HG02938 (cell line): Measurements from ENCODE around the gene SGSH.
"Not testable (repeated sequence)": the region's sequence is repeated elsewhere in the genome, so short reads cannot be mapped to it uniquely, and the experiment has no call there.

Source experiments
- ATAC-seq: cut with Tn5 transposase; IDR thresholded peaks from one replicate; pipeline ENCODE4 v1.9.1; 2021; ENCODE audit warnings: mild to moderate bottlenecking, moderate library complexity; ENCODE audit not compliant: unreplicated experiment

SGSH gene

GRCh38 chr17:80253631-80254395, 33.7 kb upstream of the SGSH start:
- no peak for ATAC-seq

- no peak for ATAC-seq
Observed at GRCh38 chr17:80252871-80253270, 32.7 kb upstream of the SGSH start.

- ATAC-seq: no peak
Observed at GRCh38 chr17:80251966-80252365, 31.8 kb upstream of the SGSH start.

GRCh38 chr17:80248894-80249710, 29.0 kb upstream of the SGSH start:
- no peak for ATAC-seq

GRCh38 chr17:80248001-80248893, 28.1 kb upstream of the SGSH start:
- no peak for ATAC-seq

GRCh38 chr17:80247561-80247960, 27.4 kb upstream of the SGSH start:
- no peak for ATAC-seq

GRCh38 chr17:80246726-80247125, 26.6 kb upstream of the SGSH start:
- ATAC-seq: no peak

- no peak for ATAC-seq
Observed at GRCh38 chr17:80246266-80246681, 26.1 kb upstream of the SGSH start.

GRCh38 chr17:80245566-80246265, 25.6 kb upstream of the SGSH start:
- no peak for ATAC-seq

GRCh38 chr17:80244871-80245509, 24.9 kb upstream of the SGSH start:
- no peak for ATAC-seq

GRCh38 chr17:80244448-80244847, 24.3 kb upstream of the SGSH start:
- ATAC-seq: not testable (repeated sequence)

- ATAC-seq: no peak
Observed at GRCh38 chr17:80243526-80244433, 23.6 kb upstream of the SGSH start.

- no peak for ATAC-seq
Observed at GRCh38 chr17:80242505-80242904, 22.4 kb upstream of the SGSH start.

- no peak for ATAC-seq
Observed at GRCh38 chr17:80237386-80237785, 17.3 kb upstream of the SGSH start.

- no peak for ATAC-seq
Observed at GRCh38 chr17:80236911-80237310, 16.8 kb upstream of the SGSH start.

GRCh38 chr17:80233202-80233601, 13.1 kb upstream of the SGSH start:
- no peak for ATAC-seq

GRCh38 chr17:80232438-80232837, 12.3 kb upstream of the SGSH start:
- no peak for ATAC-seq

- no peak for ATAC-seq
Observed at GRCh38 chr17:80229011-80229410, 8.9 kb upstream of the SGSH start.

- ATAC-seq: no peak
Observed at GRCh38 chr17:80228477-80228876, 8.3 kb upstream of the SGSH start.
